Stimulated activated CD8-positive, alpha-beta memory T cell treated with anti-CD3 and anti-CD28 coated beads, Interleukin-12 subunit alpha, Interleukin-12 subunit beta, amount 100 ng/mL, for 24 hours (primary cell): Measurements from ENCODE around the gene BIRC3.

Experiments
- DNase-seq: peaks from one replicate; pipeline ENCODE4 v3.0.0-alpha.2; 2020; ENCODE audit errors: extremely low read depth

The BIRC3 gene

GRCh38 chr11:102375720-102376399, 58.6 kb downstream of the BIRC3 start:
- DNase-seq = no peak

GRCh38 chr11:102377891-102378290, 60.6 kb downstream of the BIRC3 start:
- DNase-seq = no peak

- DNase-seq = no peak
Observed at GRCh38 chr11:102378818-102379217, 61.5 kb downstream of the BIRC3 start.

GRCh38 chr11:102382384-102382783, 65.1 kb downstream of the BIRC3 start:
- DNase-seq = no peak

- DNase-seq = no peak
Observed at GRCh38 chr11:102383839-102384238, 66.6 kb downstream of the BIRC3 start.

GRCh38 chr11:102384419-102385079, 67.3 kb downstream of the BIRC3 start:
- no peak for DNase-seq

GRCh38 chr11:102385085-102386007, 68.1 kb downstream of the BIRC3 start:
- DNase-seq = no peak

GRCh38 chr11:102386136-102386734, 69.0 kb downstream of the BIRC3 start:
- DNase-seq = no peak

GRCh38 chr11:102387043-102387781, 69.9 kb downstream of the BIRC3 start:
- DNase-seq = no peak
